Aorta (tissue), 5 donors: ENCODE results near the gene PYGL. TPM values are rescaled to one million over a fixed set of nuclear protein-coding genes. Genes with fewer than 3 reads are reported as not detected.

ENCODE experiments used
- ATAC-seq: fragments of 200-7000 bp; cut with Tn5 transposase; one replicate; pipeline ENCODE4 v1.9.1; 2022; ENCODE audit warnings: moderate library complexity; ENCODE audit not compliant: low FRiP score
- DNase-seq, 2 donors: peaks; one replicate each; pipeline ENCODE4 v3.0.0-alpha.2; 2020
- H3K27ac ChIP-seq, 2 donors: one replicate each; pipeline ENCODE4 v1.5.1; 2013; ENCODE audit warnings: low read length in 2 of 2, mild to moderate bottlenecking in 2 of 2, moderate library complexity in 2 of 2, control low read depth in 1 of 2, inconsistent platforms in 1 of 2, low read depth in 1 of 2
- H3K27me3 ChIP-seq, 2 donors: one replicate each; pipeline ENCODE4 v1.6.1; 2013; ENCODE audit warnings: control low read depth in 1 of 2, low read length in 1 of 2, mild to moderate bottlenecking in 1 of 2, moderate library complexity in 1 of 2; ENCODE audit not compliant: insufficient read depth in 2 of 2, control insufficient read depth in 1 of 2
- H3K36me3 ChIP-seq, 2 donors: one replicate each; pipeline ENCODE4 v1.6.1; 2013; ENCODE audit warnings: control low read depth in 1 of 2, low read length in 1 of 2, mild to moderate bottlenecking in 1 of 2; ENCODE audit not compliant: insufficient read depth in 2 of 2, control insufficient read depth in 1 of 2
- H3K4me1 ChIP-seq, 2 donors: one replicate each; pipeline ENCODE4 v1.6.1; 2013; ENCODE audit warnings: low read length in 2 of 2, control low read depth in 1 of 2, mild to moderate bottlenecking in 1 of 2, moderate library complexity in 1 of 2; ENCODE audit not compliant: insufficient read depth in 2 of 2, control insufficient read depth in 1 of 2
- H3K4me3 ChIP-seq, 2 donors: one replicate each; pipeline ENCODE4 v1.5.1; 2013; ENCODE audit warnings: low read length in 2 of 2, control low read depth in 1 of 2, mild to moderate bottlenecking in 1 of 2
- H3K9me3 ChIP-seq: one replicate; pipeline ENCODE4 v1.6.1; 2013; ENCODE audit warnings: mild to moderate bottlenecking, low read length; ENCODE audit not compliant: control insufficient read depth
- WGBS, 2 donors: extraction: QIAGEN DNeasy Blood & Tissue Kit; methylation state at CpG; one replicate each; pipeline ENCODE4 v1.1.7; 2013; 5-methylcytosine and 5-hydroxymethylcytosine counted together
- intact Hi-C, 2 donors: fragments of 100-400 bp; cut with DNase I; formaldehyde crosslinking; loops; one replicate each; pipeline versions ENCODE4 v1.14.2 to v1.15.0; 2022
- polyA plus RNA-seq, 2 donors: library from polyadenylated mRNA; stranded (reverse); fragments of 200-250 nt; gene quantifications; one replicate each; pipeline ENCODE4 v1.2.3, GENCODE V29; 2013
- total RNA-seq, 2 donors: library from RNA; stranded (reverse); fragmentation: NEBNext Ultra II Directional; extraction: Animal tissue kit (Norgen Biotek cat#: 25700); gene quantifications; one replicate each; pipeline ENCODE4 v1.2.1, GENCODE V29; 2021
- donor health status: healthy with polysubstance abuse.
- donor health status: Bipolar disorder and iron deficiency.
- donor health status: DM: no; HTN: no; CAD: no.
- donor health status: DM: no; HTN: no; CAD: no.
- donor health status: DM: yes; HTN: yes; CAD: no.

PYGL gene
- total and polyA plus RNA-seq, 4 donors = 18.4 to 78.6 (median 37.1) TPM

- H3K27ac ChIP-seq = no peak overlapping the region
- intact Hi-C loops = loop anchor here (5.0 to 10.0 kb wide), 2 partner anchors 257 to 260 kb away; no protein-coding TSS in a partner anchor
- no peaks in the 10 kb centered on the region for H3K27me3 ChIP-seq
- no peak for ATAC-seq
- 74 to 78% methylated on average over 4 of the region's 4 CpGs for WGBS, 2 donors
- H3K4me1 ChIP-seq = no peaks in the 10 kb centered on the region
- H3K4me3 ChIP-seq = no peak overlapping the region
- H3K9me3 ChIP-seq = peaks cover 1% of the 10 kb centered on the region
- no peaks in the 10 kb centered on the region for H3K36me3 ChIP-seq
- DNase-seq = no peak
Measured at GRCh38 chr14:50862036-50862570, 82.2 kb downstream of the PYGL start.

GRCh38 chr14:50860478-50861086 is 83.7 kb downstream of the PYGL start:
- H3K27ac ChIP-seq = no peak overlapping the region
- H3K4me3 ChIP-seq = peak overlapping the region; percentile 46
- H3K36me3 ChIP-seq = no peaks in the 10 kb centered on the region
- H3K9me3 ChIP-seq = no peaks in the 10 kb centered on the region
- whole genome bisulfite sequencing, 2 donors = 4% methylated on average over 6 of the region's 6 CpGs
- H3K4me1 ChIP-seq = no peaks in the 10 kb centered on the region
- DNase-seq (peak; percentile 87 to 90), ATAC-seq (peak; percentile 87)
- no peaks in the 10 kb centered on the region for H3K27me3 ChIP-seq
- intact Hi-C loops = loop anchor here (5.0 to 10.0 kb wide), 2 partner anchors 256 to 258 kb away; no protein-coding TSS in a partner anchor

GRCh38 chr14:50859296-50859624 is 85.0 kb downstream of the PYGL start:
- WGBS, 2 donors = 0% methylated on average over 1 of the region's 1 CpG
- intact Hi-C loops = no loop called here
- Histone ChIP-seq H3K4me3 (peak overlapping the region in 1 of 2 donors; percentile 46), H3K9me3 (no peaks in the 10 kb centered on the region), H3K4me1 (no peaks in the 10 kb centered on the region), H3K36me3 (no peaks in the 10 kb centered on the region), H3K27me3 (no peaks in the 10 kb centered on the region), H3K27ac (no peak overlapping the region)
- no peak for DNase-seq
- peak; percentile 21 for ATAC-seq

GRCh38 chr14:50856660-50857059 is 87.6 kb downstream of the PYGL start:
- 82 to 87% methylated on average over 5 of the region's 5 CpGs for WGBS, 2 donors
- no peaks in the 10 kb centered on the region for H3K36me3 ChIP-seq
- H3K4me1 ChIP-seq = no peaks in the 10 kb centered on the region
- H3K4me3 ChIP-seq = no peak overlapping the region
- no peaks in the 10 kb centered on the region for H3K27me3 ChIP-seq
- H3K27ac ChIP-seq = no peak overlapping the region
- no peak for ATAC-seq
- no peak for DNase-seq
- H3K9me3 ChIP-seq = no peaks in the 10 kb centered on the region
- intact Hi-C loops = no loop called here

GRCh38 chr14:50855558-50855957 is 88.7 kb downstream of the PYGL start:
- Histone ChIP-seq H3K9me3 (no peaks in the 10 kb centered on the region), H3K4me1 (no peaks in the 10 kb centered on the region), H3K36me3 (no peaks in the 10 kb centered on the region), H3K4me3 (no peak overlapping the region), H3K27ac (no peak overlapping the region), H3K27me3 (no peaks in the 10 kb centered on the region)
- WGBS, 2 donors = 37 to 43% methylated on average over 1 of the region's 1 CpG
- no peak for DNase-seq
- intact Hi-C loops = no loop called here
- ATAC-seq = no peak

Other genes with a start within 250 kb of the PYGL start
- 10 to 100 TPM; 54.3 to 57.7 TPM for gene NIN, start 113.3 kb downstream of the PYGL start, total RNA-seq
- 1 to 10 TPM; 7.7 to 8.1 TPM for gene NIN, start 113.3 kb downstream of the PYGL start, polyA plus RNA-seq
- not detected for gene ABHD12B, start 72.4 kb downstream of the PYGL start, total RNA-seq
- gene ABHD12B, start 72.4 kb downstream of the PYGL start, polyA plus RNA-seq = under 1 TPM in 1 of 2 donors, not detected in 1; 0.13 TPM
- 1 to 10 TPM; 1.3 to 7.9 TPM for gene TRIM9, start 150.6 kb upstream of the PYGL start, total RNA-seq
- gene TRIM9, start 150.6 kb upstream of the PYGL start, polyA plus RNA-seq = under 1 TPM; 0.23 to 0.25 TPM